Pancreas (tissue), 10 donors: ENCODE data around the gene ANKRD13A. TPM values are rescaled to one million over a fixed set of nuclear protein-coding genes. Genes with fewer than 3 reads are reported as not detected.
"Not testable (repeated sequence)": the region's sequence is repeated elsewhere in the genome, so short reads cannot be mapped to it uniquely, and the experiment has no call there.

Experiments used
- ATAC-seq, 4 donors: fragments of 200-7000 bp; cut with Tn5 transposase; one replicate each; pipeline versions ENCODE4 v1.8.0 to v1.9.1; 2020; ENCODE audit warnings: mild to moderate bottlenecking in 4 of 4, moderate library complexity in 4 of 4
- DNase-seq, 6 donors: peaks; one replicate each; pipeline ENCODE4 v3.0.0-alpha.2; 2020
- FAIRE-seq: peaks from 2 replicates; lab custom pipeline; 2012; peaks lifted over from hg19 to GRCh38; lab: Jason Lieb, UNC
- H3K27ac ChIP-seq, 4 donors: fragments of 200-600 bp; sonication (generic); 1 replicate in 3 of 4; 2 replicates in 1 of 4; pipeline versions ENCODE4 v1.5.0 to v1.8.0; 2020
- H3K27me3 ChIP-seq, 4 donors: fragments of 200-600 bp; one replicate each; pipeline ENCODE4 v1.8.0; 2021
- H3K36me3 ChIP-seq, 3 donors: fragments of 200-600 bp; sonication (generic) in 1 of 3; one replicate each; pipeline versions ENCODE4 v1.5.0 to v1.8.0; 2020 to 2021
- H3K4me1 ChIP-seq, 3 donors: fragments of 200-600 bp; one replicate each; pipeline ENCODE4 v1.8.0; 2021
- H3K4me3 ChIP-seq, 4 donors: fragments of 200-600 bp; sonication (generic) in 2 of 4; one replicate each; pipeline versions ENCODE4 v1.5.0 to v1.8.0; 2020 to 2021
- H3K9me3 ChIP-seq, 4 donors: fragments of 200-600 bp; one replicate each; pipeline ENCODE4 v1.8.0; 2021
- CTCF ChIP-seq, 4 donors: fragments of 200-600 bp; sonication (generic) in 3 of 4; IDR thresholded peaks; one replicate each; pipeline versions ENCODE4 v1.5.0 to v1.8.0; 2021; ENCODE audit warnings: antibody characterized with exemption in 4 of 4
- WGBS, 2 donors: extraction: QIAGEN DNeasy Blood & Tissue Kit; methylation state at CpG; one replicate each; pipeline ENCODE4 v1.1.7; 2013; 5-methylcytosine and 5-hydroxymethylcytosine counted together
- intact Hi-C, 3 donors: fragments of 100-400 bp; cut with DNase I; formaldehyde crosslinking; loops; one replicate each; pipeline versions ENCODE4 v1.11.1 to v1.14.2; 2022
- polyA plus RNA-seq, 2 donors: library from polyadenylated mRNA; stranded (reverse); fragments of 200-250 nt; gene quantifications; one replicate each; pipeline ENCODE4 v1.2.3, GENCODE V29; 2013
- total RNA-seq, 6 donors: library from RNA; stranded (reverse); fragmentation: NEBNext Ultra II Directional in 4 of 6; extraction: Animal tissue kit (Norgen Biotek cat#: 25700) in 4 of 6; gene quantifications; one replicate each; pipeline versions ENCODE4 v1.2.1 to v1.2.4, GENCODE V29; 2021 to 2023
- donor health status: healthy with polysubstance abuse.
- donor health status: DM: no; HTN: no; CAD: no; lungs with moderate emphysema.
- donor health status: DM: no; HTN: no; CAD: no.
- donor health status: control.
- donor health status: control.
- donor health status: Bipolar disorder and iron deficiency.
- donor health status: DM: yes; HTN: yes; CAD: no.
- donor health status: DM: no; HTN: no; CAD: no.
- donor health status: DM: no; HTN: no; CAD: no.
- donor health status: DM: yes; HTN: yes; CAD: no.

Gene ANKRD13A
- total and polyA plus RNA-seq, 8 donors: 10.7 to 29.7 (median 16.7) TPM

GRCh38 chr12:110048242-110049027 lies 49.2 kb downstream of the ANKRD13A start, which contains the start of gene C12orf76:
Gene C12orf76 (minus strand): TSS chr12:110048522. CDS start chr12:110048495, 27 bp downstream.
- FAIRE-seq (no peak), ATAC-seq (peak; percentile 99 to 100 (median 99)), DNase-seq (peak; percentile 92 to 98 (median 93))
- 1 to 2% methylated on average over 47 of the region's 47 CpGs for WGBS, 2 donors
- TF ChIP-seq CTCF (IDR thresholded peaks at IDR 0.05): no peak
- intact Hi-C loops: no loop called here
- Histone ChIP-seq H3K9me3 (no peaks in the 10 kb centered on the region), H3K27me3 (no peaks in the 10 kb centered on the region), H3K36me3 (no peaks in the 10 kb centered on the region), H3K4me3 (peak within 1 kb of the TSS; percentile 79 to 95 (median 82)), H3K27ac (peak within 1 kb of the TSS; percentile 28 to 78 (median 49)), H3K4me1 (peaks cover 0 to 11% (median 0%) of the 10 kb centered on the region in 3 donors)

- peak overlapping the region in 3 of 4 donors; percentile 79 to 84 (median 80) for H3K4me3 ChIP-seq
- intact Hi-C loops, H3K9me3 ChIP-seq, H3K36me3 ChIP-seq, FAIRE-seq, H3K27me3 ChIP-seq, DNase-seq, H3K4me1 ChIP-seq, ATAC-seq: not testable (repeated sequence)
- 88 to 91% methylated on average over 11 of the region's 11 CpGs for WGBS, 2 donors
- peak overlapping the region in 2 of 4 donors; percentile 63 to 78 for H3K27ac ChIP-seq
These were observed 49.8 kb downstream of the ANKRD13A start for GRCh38 chr12:110049034-110049433.

GRCh38 chr12:110049666-110050065 lies 50.4 kb downstream of the ANKRD13A start:
- ATAC-seq, H3K9me3 ChIP-seq, H3K27ac ChIP-seq, FAIRE-seq, H3K36me3 ChIP-seq, H3K4me1 ChIP-seq, DNase-seq, H3K4me3 ChIP-seq, H3K27me3 ChIP-seq, intact Hi-C loops: not testable (repeated sequence)
- WGBS, 2 donors: 84 to 89% methylated on average over 9 of the region's 9 CpGs

- Histone ChIP-seq H3K4me1 (peaks cover 0 to 10% (median 0%) of the 10 kb centered on the region in 3 donors), H3K4me3 (no peak overlapping the region), H3K27me3 (no peaks in the 10 kb centered on the region), H3K27ac (no peak overlapping the region), H3K36me3 (no peaks in the 10 kb centered on the region), H3K9me3 (no peaks in the 10 kb centered on the region)
- DNase-seq (no peak), ATAC-seq (no peak), FAIRE-seq (no peak)
- WGBS, 2 donors: 63 to 65% methylated on average over 6 of the region's 6 CpGs
- no peak for TF ChIP-seq CTCF (IDR thresholded peaks at IDR 0.05)
- intact Hi-C loops: no loop called here
These were observed 51.7 kb downstream of the ANKRD13A start for GRCh38 chr12:110050927-110051326.

GRCh38 chr12:110055375-110056352 lies 56.4 kb downstream of the ANKRD13A start:
- 53 to 58% methylated on average over 11 of the region's 11 CpGs for WGBS, 2 donors

GRCh38 chr12:110056643-110057042 lies 57.4 kb downstream of the ANKRD13A start:
- H3K4me1 ChIP-seq, FAIRE-seq, H3K4me3 ChIP-seq, H3K27ac ChIP-seq, ATAC-seq, intact Hi-C loops, DNase-seq, H3K36me3 ChIP-seq, H3K9me3 ChIP-seq, H3K27me3 ChIP-seq: not testable (repeated sequence)
- 73 to 76% methylated on average over 3 of the region's 3 CpGs for WGBS, 2 donors

More at GRCh38 chr12:110055375-110056352, 56.4 kb downstream of the ANKRD13A start:
- H3K4me3 ChIP-seq, H3K4me1 ChIP-seq, H3K27me3 ChIP-seq, H3K27ac ChIP-seq, FAIRE-seq, DNase-seq, H3K9me3 ChIP-seq, intact Hi-C loops, H3K36me3 ChIP-seq: not testable (repeated sequence)
- ATAC-seq: peak in 1 of 4 donors; percentile 22
